CD4-positive, alpha-beta T cell treated with Interleukin-21 for 1 hour (primary cell): ENCODE results near the gene CNIH2.
"Not testable (repeated sequence)": the region's sequence is repeated elsewhere in the genome, so short reads cannot be mapped to it uniquely, and the experiment has no call there.

Experiments used
- DNase-seq: peaks from one replicate; pipeline ENCODE4 v3.0.0-alpha.2; 2020

Gene CNIH2

DNA sequence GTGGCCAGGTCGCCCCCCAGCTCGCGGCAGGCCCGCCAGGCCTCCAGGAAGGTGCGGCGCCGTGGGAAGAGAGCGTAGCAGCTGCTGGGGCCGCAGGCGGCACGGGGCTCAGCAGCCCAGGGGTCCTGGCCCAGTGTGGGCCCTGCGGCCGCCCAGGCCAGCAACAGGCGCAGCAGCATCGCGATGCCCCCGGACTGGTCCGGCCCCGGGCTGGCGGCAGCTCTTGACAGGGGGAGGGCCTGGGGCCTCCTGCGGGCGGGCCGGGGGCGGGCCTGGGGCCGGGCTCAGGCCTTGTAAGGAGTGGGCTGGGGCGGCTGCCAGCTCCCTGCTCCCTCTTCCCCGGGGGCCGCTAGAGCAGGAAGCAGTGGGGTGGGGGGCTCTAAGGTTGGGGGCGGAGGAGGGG, 38.9 kb downstream of the CNIH2 start, which contains the start of gene CD248:
TSS of gene CD248 (minus strand) at position 196 of the 403 bp plus-strand sequence. CDS start at position 179, 17 bp downstream.
- no peak for DNase-seq

DNA sequence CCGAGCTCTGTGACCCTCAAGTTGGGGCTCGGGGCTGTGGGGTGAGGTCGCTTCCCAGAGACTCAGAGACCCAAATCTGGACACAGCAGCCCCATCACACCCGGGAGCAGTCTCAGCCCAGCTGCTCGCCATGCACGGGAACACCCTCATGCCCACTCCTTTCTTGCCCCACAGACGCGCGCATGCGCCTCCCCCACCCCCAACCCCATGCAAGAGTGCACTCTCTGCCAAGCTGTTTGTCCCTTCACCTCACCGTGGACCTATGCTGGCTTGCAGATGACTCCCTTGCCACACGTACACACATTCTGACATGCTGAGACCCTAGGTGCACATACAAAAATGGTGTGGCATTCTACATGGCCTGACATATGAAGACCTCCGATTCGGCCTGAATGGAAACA, 39.3 kb downstream of the CNIH2 start:
- DNase-seq = peak; percentile 41

DNA sequence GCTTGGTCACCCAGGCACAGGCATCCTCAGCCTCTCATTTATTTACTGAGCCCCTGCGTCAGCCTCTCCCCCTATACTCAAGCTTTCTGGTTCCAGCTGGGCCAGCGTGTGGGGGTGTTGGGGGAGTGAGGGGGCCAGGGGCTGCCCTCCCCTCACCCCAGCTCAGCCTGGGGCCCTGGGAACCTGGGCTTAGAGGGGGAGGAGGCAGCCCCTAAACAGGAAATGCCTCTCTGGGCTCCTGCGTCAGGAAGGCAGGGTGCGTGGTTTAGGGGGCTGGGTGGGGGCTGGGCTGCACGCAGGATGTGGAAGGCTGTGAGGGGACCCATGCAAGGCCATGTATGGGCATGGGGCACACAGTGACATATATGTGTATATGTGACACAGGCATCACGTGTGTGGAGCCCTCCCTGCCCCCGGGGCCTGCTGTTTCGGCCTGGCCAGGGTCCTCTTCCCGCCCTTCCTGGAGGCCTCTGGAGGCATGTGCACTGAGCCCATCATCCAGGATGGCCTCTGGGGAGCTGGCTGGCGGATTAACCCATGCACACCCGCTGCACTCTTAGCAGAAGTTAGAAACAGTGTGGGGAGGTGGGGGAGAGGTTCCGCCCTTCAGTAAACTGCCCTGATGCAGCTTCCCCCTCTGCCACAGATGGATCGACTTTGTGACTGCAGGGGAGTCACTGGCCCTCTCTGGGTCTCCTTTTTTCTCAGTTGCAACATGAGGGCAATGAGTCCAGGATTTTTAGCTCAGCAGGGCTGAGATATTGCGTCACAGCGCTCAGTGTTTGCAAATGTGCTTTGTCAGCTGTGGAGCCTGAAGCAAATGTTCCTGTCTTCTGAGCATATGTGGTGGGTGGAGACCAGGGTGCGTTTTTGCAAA, 40.0 kb downstream of the CNIH2 start:
- peak; percentile 74 for DNase-seq

DNA sequence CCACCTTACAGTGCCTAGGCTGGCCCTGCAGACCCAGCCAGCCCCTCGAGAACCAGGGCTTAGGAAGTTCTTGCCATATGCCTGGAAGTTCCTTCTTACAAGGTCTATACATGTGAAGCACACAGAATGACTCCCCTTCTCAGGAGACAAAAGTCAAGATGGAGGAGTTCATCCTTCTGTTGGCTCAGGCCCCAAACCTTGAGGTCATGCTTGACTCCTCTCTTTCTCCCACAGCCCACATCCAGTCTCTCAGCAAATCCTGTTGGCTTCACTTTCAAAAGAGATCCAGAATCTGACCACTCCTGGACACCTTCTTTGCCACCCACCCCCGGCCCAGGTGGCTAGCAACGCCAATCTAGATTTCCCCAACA, 40.6 kb downstream of the CNIH2 start:
- no peak for DNase-seq

DNA sequence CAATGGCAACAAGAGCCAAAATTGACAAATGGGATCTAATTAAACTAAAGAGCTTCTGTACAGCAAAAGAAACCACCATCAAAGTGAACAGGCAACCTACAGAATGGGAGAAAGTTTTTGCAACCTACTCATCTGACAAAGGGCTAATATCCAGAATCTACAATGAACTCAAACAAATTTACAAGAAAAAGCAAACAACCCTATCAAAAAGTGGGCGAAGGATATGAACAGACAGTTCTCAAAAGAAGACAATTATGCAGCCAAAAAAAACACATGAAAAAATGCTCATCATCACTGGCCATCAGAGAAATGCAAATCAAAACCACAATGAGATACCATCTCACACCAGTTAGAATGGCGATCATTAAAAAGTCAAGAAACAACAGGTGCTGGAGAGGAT, 42.3 kb downstream of the CNIH2 start:
- DNase-seq = not testable (repeated sequence)

DNA sequence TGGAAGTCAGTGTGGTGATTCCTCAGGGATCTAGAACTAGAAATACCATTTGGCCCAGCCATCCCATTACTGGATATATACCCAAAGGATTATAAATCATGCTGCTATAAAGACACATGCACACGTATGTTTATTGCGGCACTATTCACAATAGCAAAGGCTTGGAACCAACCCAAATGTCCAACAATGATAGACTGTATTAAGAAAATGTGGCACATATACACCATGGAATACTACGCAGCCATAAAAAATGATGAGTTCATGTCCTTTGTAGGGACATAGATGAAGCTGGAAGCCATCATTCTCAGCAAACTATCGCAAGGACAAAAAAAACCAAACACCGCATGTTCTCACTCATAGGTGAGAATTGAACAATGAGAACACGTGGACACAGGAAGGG, 42.8 kb downstream of the CNIH2 start:
- not testable (repeated sequence) for DNase-seq

DNA sequence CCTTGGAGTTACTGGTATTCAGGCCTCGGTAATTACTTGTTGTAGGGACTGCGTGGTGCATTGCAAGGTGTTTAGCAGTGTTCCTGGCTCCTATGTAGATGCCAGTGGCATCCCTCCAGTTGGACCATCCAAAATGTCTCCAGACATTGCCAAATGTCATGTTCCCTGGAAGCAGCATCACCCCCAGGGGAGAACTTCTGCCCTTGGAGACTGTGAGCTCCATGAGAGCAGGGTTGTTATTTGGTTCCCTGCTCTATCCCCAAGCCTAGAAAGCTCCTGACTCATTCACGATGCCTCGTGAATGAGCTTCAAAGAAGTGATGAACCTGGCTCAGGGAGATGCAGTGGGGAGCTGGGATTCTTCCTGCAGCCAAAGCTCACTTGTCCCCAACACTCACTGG, 43.6 kb downstream of the CNIH2 start:
- no peak for DNase-seq

DNA sequence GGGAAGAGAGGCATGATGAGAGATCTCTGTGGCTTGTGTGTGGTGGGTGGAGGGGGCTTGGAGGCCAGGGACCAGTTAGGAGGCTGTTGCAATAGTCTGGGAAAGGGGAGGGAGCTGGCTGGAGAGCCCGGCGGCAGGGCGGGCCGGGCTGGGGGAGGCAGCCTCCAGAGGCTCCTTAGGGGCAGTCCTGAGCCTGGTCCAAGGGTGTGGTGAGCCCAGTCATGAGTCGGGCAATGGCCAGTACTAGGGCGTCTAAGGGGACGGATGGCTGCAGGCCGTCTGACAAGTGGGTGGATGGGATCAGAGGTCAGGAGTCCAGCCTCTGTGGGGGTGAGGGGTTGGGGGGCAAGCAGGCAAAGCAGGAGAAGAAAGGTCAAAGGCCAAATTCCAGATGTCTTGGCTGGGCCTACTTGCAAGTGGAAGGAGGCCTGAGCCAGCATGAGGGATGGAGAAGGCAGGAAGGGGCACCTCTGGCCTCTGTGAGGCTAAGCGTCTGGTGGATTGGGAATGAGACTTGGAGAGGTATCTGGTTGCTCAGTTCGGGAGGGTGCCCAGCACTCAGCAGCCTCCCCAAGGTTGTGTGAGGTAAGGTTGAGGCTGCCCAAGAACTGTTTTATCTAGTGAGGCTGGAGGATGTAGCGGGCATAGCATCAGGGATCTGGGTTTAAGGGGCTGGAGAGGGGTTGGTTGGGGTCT, 44.9 kb downstream of the CNIH2 start:
- no peak for DNase-seq

DNA sequence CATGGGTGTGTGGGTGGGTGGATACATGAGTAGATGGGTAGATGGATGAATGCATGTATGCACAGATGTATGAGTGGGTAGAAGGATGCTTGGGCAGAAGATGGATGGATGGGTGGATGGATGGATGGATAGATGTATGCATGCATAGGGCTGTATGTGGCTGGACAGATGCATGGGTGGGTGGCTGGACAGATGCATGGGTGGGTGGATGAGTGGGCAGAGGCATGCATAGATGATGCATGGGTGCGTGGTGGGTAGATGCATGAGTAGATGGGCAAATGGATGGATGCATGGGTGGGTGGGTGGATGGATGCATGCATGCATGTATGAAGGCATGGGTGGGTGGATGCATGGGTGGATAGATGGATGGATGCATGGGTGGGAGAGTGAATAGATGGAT, 45.7 kb downstream of the CNIH2 start:
- no peak for DNase-seq

DNA sequence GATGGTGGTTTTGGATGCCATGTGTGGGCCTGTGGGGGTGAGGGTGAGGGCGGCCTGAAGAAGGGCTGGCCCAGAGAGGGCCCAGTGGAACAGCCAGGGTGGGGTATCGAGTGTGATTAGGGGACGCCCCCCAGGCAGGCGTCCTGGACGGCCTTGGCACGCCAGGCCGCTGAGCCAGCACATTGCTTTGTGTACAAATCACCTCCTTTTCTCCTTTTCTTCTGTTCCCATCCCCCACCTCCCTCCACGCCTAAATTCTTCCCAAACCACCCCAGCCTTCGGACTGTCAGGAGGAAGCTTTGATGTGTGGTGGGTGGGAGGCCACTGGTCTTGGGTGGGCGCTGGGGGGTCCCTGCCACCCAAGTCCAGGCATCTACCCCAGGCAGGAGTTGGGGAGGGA, 46.7 kb downstream of the CNIH2 start:
- no peak for DNase-seq

DNA sequence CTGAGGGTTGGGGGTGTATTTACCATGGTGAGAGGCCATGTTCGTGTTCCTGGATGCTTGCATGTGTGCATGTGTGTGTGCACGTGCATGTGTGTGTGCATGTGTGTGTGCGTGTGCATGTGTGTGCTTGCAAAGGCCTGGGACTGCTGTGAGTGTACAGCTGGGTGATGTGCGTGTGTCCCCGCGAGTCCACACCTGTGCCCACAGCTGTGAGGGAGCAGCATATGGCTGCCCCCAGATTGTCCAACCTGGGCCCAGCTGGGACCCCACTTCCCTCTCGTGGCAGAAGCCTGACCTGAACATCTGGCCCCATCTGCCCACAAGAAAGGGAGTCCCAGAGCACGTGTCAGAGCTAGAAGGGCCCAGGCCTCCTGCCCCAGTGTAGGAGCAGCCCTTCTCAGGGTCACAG, 47.3 kb downstream of the CNIH2 start:
- DNase-seq = no peak

DNA sequence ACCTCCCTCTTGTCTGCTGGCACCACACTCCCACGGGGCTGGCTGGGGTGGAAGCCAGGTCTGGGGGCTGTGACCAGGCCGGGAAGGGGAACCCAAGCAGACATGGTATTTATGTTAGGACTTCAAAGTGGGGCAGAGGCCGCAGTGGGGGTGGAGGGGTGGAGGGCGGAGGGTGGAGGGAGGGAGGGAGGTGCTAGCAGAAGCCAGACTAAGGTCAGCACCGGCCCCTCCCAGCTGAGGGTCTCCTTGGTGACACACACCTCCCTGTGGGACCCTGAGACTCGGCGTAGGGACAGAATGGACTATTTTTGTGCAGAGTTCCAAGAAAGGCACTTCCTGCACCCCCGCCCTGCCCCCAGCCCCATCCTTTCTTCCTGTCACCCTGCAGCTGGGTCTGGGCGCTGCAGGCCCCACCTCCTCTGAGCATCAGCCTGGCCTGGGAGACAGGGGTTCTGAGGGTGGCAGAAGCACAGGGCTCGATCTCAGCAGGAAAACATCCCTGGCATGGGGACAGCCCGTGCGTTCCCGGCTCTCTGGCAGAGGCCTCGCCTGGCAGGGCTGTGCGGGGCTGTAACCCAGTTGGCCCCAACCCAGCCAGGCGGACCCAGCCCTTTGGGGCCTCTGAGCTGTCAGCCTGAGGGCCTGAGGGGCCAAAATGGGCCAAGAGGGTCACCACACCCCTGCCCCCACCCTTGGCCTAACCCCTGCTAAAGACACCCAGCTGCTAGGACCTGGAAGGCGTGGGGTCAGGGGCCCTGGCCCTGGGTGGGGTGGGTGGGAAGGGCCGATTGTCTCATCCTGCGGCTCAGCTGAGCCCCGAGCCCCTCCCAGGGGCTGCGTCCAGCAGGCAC, 48.5 kb downstream of the CNIH2 start:
- peak; percentile 36 for DNase-seq

DNA sequence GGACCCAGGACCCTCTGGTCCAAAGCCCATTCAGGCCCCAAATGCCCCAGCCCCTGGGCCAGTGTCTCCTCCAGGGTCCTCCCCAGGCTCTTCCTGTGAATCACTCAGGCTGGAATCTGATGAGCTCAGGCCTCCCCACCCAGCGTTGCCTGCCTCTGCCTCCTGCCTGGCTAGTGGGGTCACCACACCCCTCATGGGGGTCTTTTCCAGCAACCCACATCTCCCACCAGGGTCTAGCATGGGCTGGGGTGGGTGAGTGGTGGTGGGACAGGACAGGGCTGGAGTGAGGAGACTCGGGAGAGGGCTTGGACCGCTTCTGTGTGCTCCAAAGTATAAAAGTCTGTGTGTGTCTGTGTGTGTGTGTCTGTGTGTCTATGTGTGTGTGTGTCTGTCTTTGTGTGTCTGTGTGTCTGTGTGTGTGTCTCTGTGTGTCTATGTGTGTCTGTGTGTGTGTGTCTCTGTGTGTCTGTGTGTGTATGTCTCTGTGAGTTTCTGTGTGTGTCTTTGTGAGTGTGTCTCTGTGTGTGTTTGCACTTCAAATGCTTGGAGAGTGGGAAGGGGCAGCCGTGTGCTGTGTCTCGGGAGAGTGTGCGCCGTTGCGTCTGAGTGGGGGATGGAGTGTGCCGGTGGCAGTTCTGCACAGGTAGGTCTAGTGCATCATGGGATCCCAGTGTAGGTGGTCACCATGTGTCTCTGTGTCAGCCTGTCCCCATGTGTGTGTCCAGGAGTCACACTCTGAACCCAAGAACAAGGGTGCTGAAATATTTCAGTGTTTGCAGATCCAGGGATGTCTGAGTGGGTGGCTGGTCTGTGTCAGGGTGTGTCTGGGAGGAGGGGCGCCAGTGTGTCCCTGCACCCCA, 49.4 kb downstream of the CNIH2 start:
- no peak for DNase-seq

DNA sequence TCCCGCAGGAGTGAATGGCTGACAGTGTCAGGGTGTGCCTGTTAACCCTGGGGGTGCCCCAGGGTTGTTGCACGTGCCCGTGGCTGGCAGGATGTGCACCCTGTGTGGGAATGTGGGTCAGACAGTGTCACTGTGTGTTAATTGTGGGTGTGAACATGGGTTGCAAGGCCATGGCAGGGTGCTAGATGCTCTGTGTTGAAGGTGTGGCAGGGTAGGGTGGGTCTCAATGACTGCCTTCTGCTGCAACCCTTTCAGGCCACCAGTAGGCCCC, 50.0 kb downstream of the CNIH2 start:
- DNase-seq = peak; percentile 69

DNA sequence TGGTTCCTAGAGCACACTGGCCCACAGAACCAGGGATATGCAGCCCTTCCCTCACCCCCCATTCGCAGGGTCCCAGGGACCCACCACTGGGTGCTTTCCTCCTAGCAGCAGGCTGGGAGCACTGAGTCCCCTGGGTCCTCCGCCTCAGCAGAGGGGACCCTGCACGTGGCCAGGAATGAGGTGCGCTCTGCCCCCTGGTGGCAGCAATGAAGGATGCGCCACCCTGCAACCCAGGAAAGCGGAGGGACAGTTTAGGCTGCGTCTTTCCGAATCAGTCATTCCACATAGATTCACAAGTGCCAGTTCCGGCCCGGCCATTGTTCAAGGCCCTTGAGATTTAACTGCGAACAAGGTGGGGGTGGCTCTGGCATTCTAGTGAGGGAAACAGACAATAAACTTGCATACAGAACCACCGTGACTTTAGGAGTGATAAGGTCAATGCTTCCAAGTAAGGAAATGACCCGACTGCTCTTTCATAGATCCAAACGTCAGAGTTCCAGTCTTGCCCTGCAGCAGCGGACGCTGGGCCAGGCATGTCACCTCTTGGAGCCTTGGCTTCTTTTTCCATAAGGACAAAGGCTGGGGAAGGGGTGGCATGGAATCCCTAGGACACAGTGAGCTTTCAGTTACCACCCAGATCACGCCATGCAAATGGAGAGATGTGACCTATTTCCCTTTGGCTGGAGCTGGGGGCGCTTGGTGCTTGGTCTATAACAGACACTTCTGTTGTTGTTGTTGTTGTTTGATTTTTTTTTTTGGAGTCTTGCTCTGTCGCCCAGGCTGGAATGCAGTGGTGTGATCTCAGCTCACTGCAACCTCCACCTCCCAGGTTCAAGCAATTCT, 50.5 kb downstream of the CNIH2 start:
- DNase-seq = peak; percentile 85

DNA sequence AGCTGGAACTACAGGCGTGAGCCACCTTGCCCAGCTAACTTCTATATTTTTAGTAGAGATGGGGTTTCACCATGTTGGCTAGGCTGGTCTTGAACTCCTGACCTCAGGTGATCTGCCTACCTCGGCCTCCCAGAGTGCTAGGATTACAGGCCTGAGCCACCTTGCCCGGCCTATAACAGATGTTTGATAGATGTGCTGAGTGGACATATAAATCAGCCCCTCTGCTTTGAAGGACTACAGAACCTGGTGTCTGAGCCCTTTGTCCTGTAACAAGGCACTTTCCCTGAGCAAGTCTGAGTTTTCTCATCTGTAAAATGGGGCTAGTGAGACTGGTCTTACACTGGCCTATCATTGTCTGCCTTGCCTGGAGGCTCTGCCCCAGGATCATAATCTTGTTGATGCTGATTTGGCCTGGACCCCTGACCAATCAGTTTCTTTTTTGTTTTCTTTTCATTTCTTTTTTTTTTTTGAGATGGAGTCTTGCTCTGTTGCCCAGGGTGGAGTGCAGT, 51.2 kb downstream of the CNIH2 start:
- no peak for DNase-seq

DNA sequence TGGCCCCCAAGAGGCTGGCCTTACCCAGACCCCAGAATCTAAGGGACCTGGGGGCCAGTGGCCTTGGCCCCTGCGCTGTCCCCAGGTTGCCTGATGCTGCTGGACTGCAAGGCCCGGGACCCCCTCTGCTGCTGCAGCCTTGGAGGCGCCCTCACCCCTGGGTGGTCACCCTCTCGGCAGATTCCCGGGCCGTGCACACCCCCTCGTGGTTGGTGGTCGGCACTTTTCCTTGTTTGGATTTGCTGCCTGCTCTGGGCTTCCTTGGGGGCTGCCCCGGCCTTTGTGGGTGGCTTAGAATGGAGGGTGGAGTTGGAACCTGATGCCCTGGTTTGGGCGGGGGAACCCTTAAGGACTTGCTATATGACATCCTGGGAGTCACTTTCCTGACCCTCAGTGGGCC, 53.0 kb downstream of the CNIH2 start:
- DNase-seq = no peak

DNA sequence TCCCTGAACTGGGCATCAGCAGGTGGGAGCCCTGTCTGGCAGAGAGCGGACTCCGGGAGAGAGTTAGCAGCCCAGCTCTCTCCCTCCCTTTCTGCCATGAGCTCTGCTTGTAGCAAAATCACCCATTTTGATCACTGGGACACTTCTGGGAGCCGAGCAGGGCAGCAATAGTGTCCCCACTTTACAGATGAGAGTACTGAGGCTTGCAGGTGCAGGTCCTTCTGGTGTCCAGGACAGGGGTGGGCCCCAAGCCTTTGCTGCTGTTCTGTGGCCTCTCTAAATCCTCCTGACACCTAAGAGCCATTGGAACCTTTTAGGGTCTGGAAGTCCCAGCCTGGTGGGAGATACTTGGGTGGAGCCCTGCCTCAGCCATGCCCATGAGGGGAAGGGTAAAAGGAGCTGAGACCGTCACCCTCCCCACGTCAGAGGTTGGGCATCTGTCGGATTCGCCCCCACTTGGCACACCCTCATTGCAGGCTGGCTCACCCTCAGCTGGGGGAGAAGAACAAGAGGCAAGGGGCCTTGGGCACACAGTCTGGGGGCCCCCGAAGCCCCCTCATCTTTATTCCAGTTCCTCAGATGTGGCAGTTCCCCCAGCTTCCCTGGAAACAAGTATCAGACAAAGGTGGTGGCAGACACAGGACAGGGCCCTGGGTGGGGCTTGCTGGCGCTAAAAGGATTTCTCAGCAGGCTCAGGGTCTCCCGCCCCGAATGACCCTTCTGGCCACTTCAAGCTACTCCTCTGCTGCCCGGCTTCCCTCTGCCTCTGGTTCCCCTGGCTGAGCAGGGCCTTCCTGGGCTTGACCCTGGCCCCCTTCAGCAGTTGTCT, 53.8 kb downstream of the CNIH2 start:
- no peak for DNase-seq

DNA sequence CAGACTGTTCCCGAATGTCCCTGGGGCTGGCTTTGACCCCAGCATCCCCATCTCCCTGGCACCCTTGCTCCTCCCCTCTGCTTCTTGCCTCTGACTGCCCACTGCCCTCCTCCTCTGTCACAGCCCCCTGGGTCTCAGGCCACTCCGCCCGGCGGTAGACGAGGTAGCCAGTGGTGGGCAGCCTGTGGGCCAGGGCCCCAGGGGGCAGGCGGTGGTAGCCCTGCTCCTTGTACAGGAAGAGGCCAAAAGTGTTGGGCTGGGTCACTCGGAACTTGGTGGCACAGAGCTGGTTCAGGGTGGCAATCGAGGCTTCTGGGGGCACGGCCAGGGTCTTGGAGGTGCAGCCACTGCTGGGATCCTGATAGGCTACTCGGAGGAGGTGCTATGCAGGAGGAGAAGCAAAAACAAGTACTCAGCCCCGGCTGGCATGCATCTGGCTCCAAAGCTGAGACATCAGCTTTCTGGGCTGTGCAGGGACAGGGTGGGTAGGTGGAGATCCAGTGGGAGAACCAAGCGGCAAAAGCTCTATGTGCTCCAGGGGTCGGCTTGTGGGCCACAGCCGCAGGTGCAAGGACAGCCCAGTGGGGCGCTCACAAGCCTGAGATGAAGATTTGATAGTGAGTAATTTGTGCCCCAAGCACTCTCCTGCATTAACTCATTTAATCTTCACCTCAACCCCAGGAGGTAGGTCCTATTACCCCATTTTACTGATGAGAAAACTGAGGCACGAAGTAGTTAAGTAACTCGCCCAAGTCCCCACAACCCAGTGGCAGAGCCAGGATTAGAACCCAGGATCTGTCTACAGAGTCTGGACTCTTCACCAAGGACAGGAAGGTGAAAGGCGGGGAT, 54.6 kb downstream of the CNIH2 start:
- no peak for DNase-seq
